Prostate gland (tissue), 2 donors: ENCODE results near the gene PSMG4. TPM values are rescaled to one million over a fixed set of nuclear protein-coding genes. Genes with fewer than 3 reads are reported as not detected.

Source experiments
- DNase-seq: peaks from one replicate; pipeline ENCODE4 v3.0.0-alpha.2; 2019; ENCODE audit warnings: low spot score
- H3K27ac ChIP-seq, 2 donors: fragments of 200-600 bp; sonication (generic); 2 replicates each; pipeline ENCODE4 v1.5.1; 2017 to 2019
- H3K27me3 ChIP-seq: fragments of 200-600 bp; sonication (generic); replicated peaks from 2 replicates; pipeline ENCODE4 v1.5.1; 2019; ENCODE audit not compliant: insufficient read depth
- H3K36me3 ChIP-seq, 2 donors: fragments of 200-600 bp; sonication (generic); 1 replicate in 1 of 2; 2 replicates in 1 of 2; pipeline versions ENCODE4 v1.5.1 to v1.8.1; 2017 to 2019
- H3K4me1 ChIP-seq: fragments of 200-600 bp; sonication (generic); replicated peaks from 2 replicates; pipeline ENCODE4 v1.5.1; 2019
- H3K4me3 ChIP-seq, 2 donors: fragments of 200-600 bp; sonication (generic); 2 replicates each; pipeline ENCODE4 v1.5.1; 2017 to 2019
- H3K9me3 ChIP-seq: fragments of 200-600 bp; sonication (generic); 2 replicates; pipeline ENCODE4 v1.5.1; 2017
- POLR2A ChIP-seq: fragments of 450-650 bp; IDR thresholded peaks from one replicate; pipeline ENCODE4 v1.6.1; 2016; ENCODE audit warnings: antibody characterized with exemption, mild to moderate bottlenecking
- POLR2AphosphoS5 ChIP-seq: sonication (generic); formaldehyde crosslinking; IDR thresholded peaks from one replicate; pipeline ENCODE4 v1.6.1; 2017; ENCODE audit warnings: antibody characterized with exemption
- whole genome bisulfite sequencing: methylation state at CpG from one replicate; pipeline ENCODE4 v1.1.5; 2018; 5-methylcytosine and 5-hydroxymethylcytosine counted together
- intact Hi-C: fragments of 100-400 bp; cut with DNase I; formaldehyde crosslinking; loops from one replicate; pipeline ENCODE4 v1.14.2; 2022
- total RNA-seq, 2 donors: library from RNA; depleted of rRNA; stranded (reverse); fragments of >200 nt; gene quantifications; one replicate each; pipeline ENCODE4 v1.1.0, GENCODE V29; 2016
- TF ChIP-seq, protein P1 (sequence below), 4 experiments: fragments of 200-600 bp in 2 of 4; fragments of 450-650 bp in 2 of 4; sonication (generic) in 2 of 4; IDR thresholded peaks; 1 replicate in 3 of 4; 2 replicates in 1 of 4; pipeline ENCODE4 v1.5.1; 2016 to 2019; ENCODE audit warnings: antibody characterized with exemption in 4 of 4, mild to moderate bottlenecking in 2 of 4, moderate library complexity in 2 of 4

PSMG4 gene
- total RNA-seq, 2 donors from 2014 or later = 20.8 to 30.1 TPM

DNA sequence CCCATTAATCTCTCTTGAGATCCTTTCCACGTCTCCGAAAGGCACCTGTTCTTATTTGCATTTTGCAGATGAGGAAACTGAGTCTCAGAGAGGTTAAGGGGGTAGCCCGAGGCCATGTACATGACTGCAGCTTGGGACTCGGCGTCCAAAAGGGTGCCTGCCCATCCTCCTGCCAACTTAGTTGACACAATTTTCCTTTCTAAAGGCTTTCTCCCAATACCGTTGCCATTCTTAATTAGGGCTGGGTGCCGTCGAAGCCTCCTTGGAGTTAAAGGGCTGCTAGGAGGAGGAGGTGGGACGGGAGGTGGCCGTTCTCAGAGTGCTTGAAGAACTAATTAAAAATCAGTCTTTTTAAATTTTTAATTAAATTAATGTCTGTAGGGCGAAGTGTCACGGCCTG, 546 bp upstream of the PSMG4 start:
- 41% methylated on average over 12 of the region's 12 CpGs for whole genome bisulfite sequencing
- Histone ChIP-seq H3K36me3 (no peaks in the 10 kb centered on the region), H3K4me3 (peak overlapping the region; percentile 91 to 92), H3K27ac (peak overlapping the region; percentile 72 to 87), H3K4me1 (no peaks in the 10 kb centered on the region), H3K9me3 (no peaks in the 10 kb centered on the region), H3K27me3 (no peaks in the 10 kb centered on the region)
- no peak for DNase-seq
- intact Hi-C loops = loop anchor here (10.0 kb wide), 1 partner anchor 243 kb away; no protein-coding TSS in a partner anchor
- TF ChIP-seq POLR2A (no peak), POLR2AphosphoS5 (no peak)
- TF ChIP-seq, protein P1, sequence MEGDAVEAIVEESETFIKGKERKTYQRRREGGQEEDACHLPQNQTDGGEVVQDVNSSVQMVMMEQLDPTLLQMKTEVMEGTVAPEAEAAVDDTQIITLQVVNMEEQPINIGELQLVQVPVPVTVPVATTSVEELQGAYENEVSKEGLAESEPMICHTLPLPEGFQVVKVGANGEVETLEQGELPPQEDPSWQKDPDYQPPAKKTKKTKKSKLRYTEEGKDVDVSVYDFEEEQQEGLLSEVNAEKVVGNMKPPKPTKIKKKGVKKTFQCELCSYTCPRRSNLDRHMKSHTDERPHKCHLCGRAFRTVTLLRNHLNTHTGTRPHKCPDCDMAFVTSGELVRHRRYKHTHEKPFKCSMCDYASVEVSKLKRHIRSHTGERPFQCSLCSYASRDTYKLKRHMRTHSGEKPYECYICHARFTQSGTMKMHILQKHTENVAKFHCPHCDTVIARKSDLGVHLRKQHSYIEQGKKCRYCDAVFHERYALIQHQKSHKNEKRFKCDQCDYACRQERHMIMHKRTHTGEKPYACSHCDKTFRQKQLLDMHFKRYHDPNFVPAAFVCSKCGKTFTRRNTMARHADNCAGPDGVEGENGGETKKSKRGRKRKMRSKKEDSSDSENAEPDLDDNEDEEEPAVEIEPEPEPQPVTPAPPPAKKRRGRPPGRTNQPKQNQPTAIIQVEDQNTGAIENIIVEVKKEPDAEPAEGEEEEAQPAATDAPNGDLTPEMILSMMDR (IDR thresholded peaks at IDR 0.05) = no peak

GRCh38 chr6:3259491-3259958, 778 bp downstream of the PSMG4 start:
- TF ChIP-seq, protein P1 (IDR thresholded peaks at IDR 0.05) = no peak
- TF ChIP-seq POLR2A = no peak
- TF ChIP-seq POLR2AphosphoS5 = no peak
- Histone ChIP-seq H3K4me3 (peak overlapping the region; percentile 91 to 92), H3K4me1 (no peaks in the 10 kb centered on the region), H3K27me3 (no peaks in the 10 kb centered on the region), H3K9me3 (no peaks in the 10 kb centered on the region), H3K36me3 (no peaks in the 10 kb centered on the region), H3K27ac (peak overlapping the region; percentile 72 to 87)
- no peak for DNase-seq
- intact Hi-C loops = loop anchor here (10.0 kb wide), 1 partner anchor 245 kb away; no protein-coding TSS in a partner anchor
- WGBS = 1% methylated on average over 21 of the region's 21 CpGs

DNA sequence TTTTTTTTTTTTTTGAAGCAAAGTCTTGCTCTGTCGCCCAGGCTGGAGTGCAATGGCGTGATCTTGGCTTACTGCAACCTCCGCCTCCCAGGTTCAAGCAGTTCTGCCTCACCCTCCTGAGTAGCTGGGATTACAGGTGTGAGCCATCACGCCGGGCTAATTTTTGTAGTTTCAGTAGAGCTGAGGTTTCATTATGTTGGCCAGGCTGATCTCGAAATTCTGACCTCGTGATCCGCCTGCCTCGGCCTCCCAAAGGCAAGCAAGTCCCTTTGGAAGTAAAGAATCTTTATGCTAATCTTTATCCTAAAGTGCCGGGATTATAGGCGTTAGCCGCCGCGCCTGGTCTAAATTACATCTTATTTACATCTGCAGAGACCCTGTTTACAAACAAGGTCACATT, 1.5 kb downstream of the PSMG4 start:
- WGBS = 82% methylated on average over 13 of the region's 14 CpGs
- H3K27me3 ChIP-seq = no peaks in the 10 kb centered on the region
- no peaks in the 10 kb centered on the region for H3K4me1 ChIP-seq
- no peak for DNase-seq
- no peak overlapping the region for H3K4me3 ChIP-seq
- intact Hi-C loops = no loop called here
- no peaks in the 10 kb centered on the region for H3K36me3 ChIP-seq
- H3K9me3 ChIP-seq = no peaks in the 10 kb centered on the region
- TF ChIP-seq POLR2A = no peak
- no peak for TF ChIP-seq POLR2AphosphoS5
- TF ChIP-seq, protein P1 (IDR thresholded peaks at IDR 0.05) = no peak
- no peak overlapping the region for H3K27ac ChIP-seq

DNA sequence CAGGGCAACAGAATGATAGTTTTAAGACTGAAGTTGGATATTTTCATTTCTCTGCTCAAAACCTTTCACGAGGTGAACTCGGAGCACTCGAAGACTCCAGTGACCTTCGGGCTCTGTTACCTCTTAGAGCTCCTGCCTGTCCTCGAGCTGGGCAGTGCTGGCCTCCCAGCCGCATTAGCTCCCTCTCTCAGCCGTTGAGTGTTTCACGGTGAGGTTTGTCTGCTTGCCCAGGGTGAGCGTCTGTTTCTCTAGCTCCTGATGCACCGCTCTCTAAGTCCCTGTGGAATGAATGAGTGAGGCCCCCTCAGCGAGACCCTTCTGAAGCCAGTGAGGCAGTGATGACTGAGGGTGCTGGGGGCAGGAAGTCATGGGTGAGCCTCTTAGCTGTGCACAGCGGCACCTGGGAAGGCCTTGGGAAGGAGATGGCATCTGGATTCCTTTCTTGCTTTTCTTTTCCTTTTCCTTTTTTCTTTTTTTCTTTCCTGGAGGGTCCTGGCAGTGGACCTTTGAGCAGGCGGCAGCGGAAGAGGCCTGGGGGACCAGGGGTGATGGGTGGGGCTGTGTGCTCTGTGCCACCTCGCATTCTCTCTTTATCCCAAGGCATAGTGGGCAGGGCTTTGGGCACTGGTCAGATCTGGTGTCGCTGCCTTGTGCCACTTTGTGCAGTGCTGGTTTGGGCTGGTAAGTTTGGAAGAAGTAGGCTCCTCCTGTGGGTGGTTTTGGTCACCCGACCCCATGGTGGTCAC, 2.2 kb downstream of the PSMG4 start:
- intact Hi-C loops = no loop called here
- no peaks in the 10 kb centered on the region for H3K4me1 ChIP-seq
- H3K27me3 ChIP-seq = no peaks in the 10 kb centered on the region
- WGBS = 72% methylated on average over 17 of the region's 17 CpGs
- no peaks in the 10 kb centered on the region for H3K36me3 ChIP-seq
- TF ChIP-seq, protein P1 (IDR thresholded peaks at IDR 0.05) = no peak
- no peak for DNase-seq
- no peaks in the 10 kb centered on the region for H3K9me3 ChIP-seq
- H3K27ac ChIP-seq = no peak overlapping the region
- no peak overlapping the region for H3K4me3 ChIP-seq

DNA sequence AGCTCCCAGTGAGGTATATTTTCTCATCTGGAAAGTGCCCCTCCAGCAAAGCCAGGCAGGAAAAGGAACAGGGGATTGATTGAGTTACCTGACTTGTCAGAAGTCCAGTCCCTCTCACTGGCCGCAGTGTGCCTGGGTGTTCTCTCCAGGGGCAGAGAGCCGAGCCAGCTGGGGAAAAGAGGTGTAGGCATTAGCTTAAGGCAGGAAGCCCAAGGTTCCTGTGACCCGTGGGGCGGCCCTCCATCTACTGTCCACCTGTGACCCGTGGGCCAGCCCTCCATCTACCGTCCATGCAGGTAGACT, 2.7 kb downstream of the PSMG4 start:
- H3K4me3 ChIP-seq = no peak overlapping the region
- no peaks in the 10 kb centered on the region for H3K4me1 ChIP-seq
- no peaks in the 10 kb centered on the region for H3K36me3 ChIP-seq
- DNase-seq = no peak
- no peaks in the 10 kb centered on the region for H3K27me3 ChIP-seq
- TF ChIP-seq POLR2A (no peak), POLR2AphosphoS5 (no peak)
- TF ChIP-seq, protein P1 (IDR thresholded peaks at IDR 0.05) = no peak
- 53% methylated on average over 6 of the region's 6 CpGs for WGBS
- H3K9me3 ChIP-seq = no peaks in the 10 kb centered on the region
- intact Hi-C loops = no loop called here
- H3K27ac ChIP-seq = no peak overlapping the region
